Measurements from ENCODE around the gene PRR5L.
A peak's percentile ranks its signal among the peaks of the same experiment; 100 is the strongest.

Gene PRR5L

DNA sequence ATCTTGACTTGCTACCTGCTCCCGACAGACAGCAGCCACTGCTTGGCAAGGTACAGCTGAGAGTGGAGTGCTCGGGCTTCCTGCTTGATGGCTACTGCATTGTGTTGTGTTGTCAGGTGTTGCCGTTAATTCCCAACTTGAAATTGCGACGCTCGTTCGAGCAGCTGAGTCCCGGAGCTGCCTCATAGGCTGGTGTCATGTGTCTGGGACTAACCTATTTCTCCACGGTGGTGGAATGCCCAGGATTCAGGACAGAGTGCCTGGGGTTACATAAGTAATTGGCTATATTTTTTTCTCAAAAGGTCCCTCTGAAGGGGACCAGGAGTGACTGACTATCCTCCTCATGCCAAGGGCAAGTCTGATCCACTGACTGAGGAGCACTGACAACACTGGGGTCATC, 25.4 kb upstream of the PRR5L start:
- no peak for DNase-seq
- in situ Hi-C loops (cut with HindIII; ENCODE audit: low pct_ligation_motif_present, low sequenced_read_pairs), result loop anchor here (25.0 kb wide), 1 partner anchor 658 kb away; the partner anchor contains the start of gene FJX1
- Histone ChIP-seq H3K36me3 (replicated peaks) (peaks cover 12% of the 10 kb centered on the region), H3K27ac (no peak overlapping the region), H3K4me3 (ENCODE audit: low read depth, low read length) (no peak overlapping the region), H3K27me3 (replicated peaks) (no peaks in the 10 kb centered on the region)
- no peak for TF ChIP-seq CTCF (IDR thresholded peaks at IDR 0.05; ENCODE audit: low read depth, low read length, missing control alignments)

DNA sequence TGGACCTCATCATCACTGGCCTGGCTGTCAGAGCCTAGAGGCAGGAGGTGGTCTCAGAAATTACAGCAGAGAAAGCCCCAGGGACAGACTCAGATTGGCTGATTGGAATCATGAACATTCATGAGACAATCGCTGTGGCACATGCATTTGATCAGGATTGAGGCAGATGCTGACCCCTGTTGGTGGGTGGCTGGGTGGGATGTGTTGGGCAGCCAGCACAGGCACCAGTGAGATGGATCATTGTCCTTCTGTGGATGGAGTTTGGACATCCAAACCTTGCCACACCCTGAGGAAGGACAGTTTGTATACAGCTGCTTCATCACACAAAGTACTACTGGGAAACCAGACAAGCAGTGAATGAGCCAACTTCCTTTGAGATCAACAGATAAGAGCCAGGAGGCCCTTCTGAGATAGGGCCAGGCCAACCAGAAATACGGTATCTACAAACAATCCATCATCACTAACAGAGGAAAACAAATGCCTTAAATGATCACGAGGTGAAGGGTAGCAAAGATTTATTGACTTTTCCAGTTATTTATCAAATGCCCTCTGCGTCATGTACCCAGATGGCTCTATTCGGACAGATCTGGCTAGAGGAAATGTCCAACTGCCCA, 24.2 kb upstream of the PRR5L start:
- H3K27ac ChIP-seq, result no peak overlapping the region
- peaks cover 12% of the 10 kb centered on the region for H3K36me3 ChIP-seq (replicated peaks)
- in situ Hi-C loops (cut with HindIII; ENCODE audit: low pct_ligation_motif_present, low sequenced_read_pairs), result loop anchor here (25.0 kb wide), 1 partner anchor 660 kb away; the partner anchor contains the start of gene FJX1
- TF ChIP-seq CTCF (IDR thresholded peaks at IDR 0.05; ENCODE audit: low read depth, low read length, missing control alignments), result peak; percentile 30
- H3K27me3 ChIP-seq (replicated peaks), result no peaks in the 10 kb centered on the region
- DNase-seq, result no peak
- H3K4me3 ChIP-seq (ENCODE audit: low read depth, low read length), result no peak overlapping the region

GRCh38 chr11:36273110-36273509, 23.0 kb upstream of the PRR5L start:
- Histone ChIP-seq H3K27ac (no peak overlapping the region), H3K27me3 (replicated peaks) (no peaks in the 10 kb centered on the region), H3K36me3 (replicated peaks) (peaks cover 12% of the 10 kb centered on the region), H3K4me3 (ENCODE audit: low read depth, low read length) (no peak overlapping the region)
- TF ChIP-seq CTCF (IDR thresholded peaks at IDR 0.05; ENCODE audit: low read depth, low read length, missing control alignments), result no peak
- no peak for DNase-seq
- in situ Hi-C loops (cut with HindIII; ENCODE audit: low pct_ligation_motif_present, low sequenced_read_pairs), result loop anchor here (25.0 kb wide), 1 partner anchor 661 kb away; the partner anchor contains the start of gene FJX1

DNA sequence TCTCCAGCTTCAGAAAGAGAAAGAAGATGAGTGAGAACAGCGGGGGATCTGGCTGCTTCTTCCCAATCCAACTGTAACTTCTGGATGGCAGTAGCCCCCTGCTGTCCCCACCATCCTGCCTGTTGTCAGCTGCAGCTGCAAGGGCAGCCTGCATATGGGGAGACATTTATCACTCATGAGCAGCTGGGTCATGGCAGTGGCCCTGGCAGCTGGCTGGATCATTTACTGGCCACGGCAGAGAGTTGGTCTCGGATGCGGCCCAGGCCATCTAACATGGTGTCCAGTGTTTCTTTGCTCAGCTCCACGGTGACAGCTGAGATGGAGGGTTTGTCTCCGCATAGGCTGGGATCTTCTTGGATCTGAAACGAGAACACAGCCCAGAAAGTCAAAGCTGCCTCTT, 21.7 kb upstream of the PRR5L start:
- Histone ChIP-seq H3K36me3 (replicated peaks) (peaks cover 12% of the 10 kb centered on the region), H3K4me3 (ENCODE audit: low read depth, low read length) (no peak overlapping the region), H3K27me3 (replicated peaks) (no peaks in the 10 kb centered on the region), H3K27ac (no peak overlapping the region)
- no peak for DNase-seq
- no peak for TF ChIP-seq CTCF (IDR thresholded peaks at IDR 0.05; ENCODE audit: low read depth, low read length, missing control alignments)
- in situ Hi-C loops (cut with HindIII; ENCODE audit: low pct_ligation_motif_present, low sequenced_read_pairs), result loop anchor here (25.0 kb wide), 1 partner anchor 662 kb away; the partner anchor contains the start of gene FJX1

DNA sequence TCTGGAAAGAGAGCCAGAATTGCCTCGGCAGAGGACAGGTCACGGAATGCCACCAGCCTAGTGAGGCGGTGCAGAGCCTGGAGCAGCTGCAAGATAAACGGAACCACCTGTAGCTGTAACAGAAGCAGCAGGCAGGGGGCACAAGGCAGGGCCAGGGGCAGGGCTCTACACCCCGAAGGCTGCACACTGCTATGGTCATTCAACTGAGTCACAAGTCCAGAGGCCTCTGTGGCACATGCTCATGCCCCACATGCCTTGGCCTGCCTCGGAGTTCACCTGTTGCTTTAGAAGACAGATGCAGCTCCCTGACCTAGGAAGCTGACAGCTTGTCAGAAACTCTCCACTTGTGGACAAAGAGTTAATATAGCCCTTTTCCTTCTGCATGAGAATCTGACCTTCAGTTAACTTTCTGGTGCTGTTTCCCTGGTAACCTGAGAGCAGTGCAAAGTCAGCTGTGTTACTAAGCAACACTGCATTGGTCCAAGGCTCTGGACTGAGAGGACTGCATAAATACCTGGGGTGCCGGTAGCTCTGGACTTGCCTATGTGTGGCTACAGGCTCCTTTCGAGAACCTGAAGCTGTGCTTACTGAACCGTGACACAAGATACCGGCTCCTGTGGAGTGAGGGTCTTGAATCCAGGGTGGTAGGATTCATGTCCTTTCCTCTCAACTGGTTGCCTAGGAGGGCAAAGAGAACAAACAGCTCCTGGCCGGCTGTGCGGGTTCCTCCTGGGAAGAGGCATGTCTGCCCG, 17.4 kb upstream of the PRR5L start:
- Histone ChIP-seq H3K27ac (no peak overlapping the region), H3K27me3 (replicated peaks) (no peaks in the 10 kb centered on the region), H3K36me3 (replicated peaks) (peaks cover 6% of the 10 kb centered on the region), H3K4me3 (ENCODE audit: low read depth, low read length) (no peak overlapping the region)
- in situ Hi-C loops (cut with HindIII; ENCODE audit: low pct_ligation_motif_present, low sequenced_read_pairs), result loop anchor here (25.0 kb wide), 1 partner anchor 209 kb away; no protein-coding TSS in a partner anchor
- TF ChIP-seq CTCF (IDR thresholded peaks at IDR 0.05; ENCODE audit: low read depth, low read length, missing control alignments), result peak; percentile 34
- peak; percentile 18 for DNase-seq

All from brain microvascular endothelial cell (primary cell).